IPS-20b (cell line): ENCODE data around the gene LGALS16.
"Not testable (repeated sequence)": the region's sequence is repeated elsewhere in the genome, so short reads cannot be mapped to it uniquely, and the experiment has no call there.

Source experiments
- H3K27ac ChIP-seq: one replicate; pipeline ENCODE4 v1.5.1; 2013; ENCODE audit warnings: low read length
- H3K27me3 ChIP-seq: 2 replicates; pipeline ENCODE4 v1.6.1; 2013; ENCODE audit warnings: mild to moderate bottlenecking, low read length, inconsistent platforms; ENCODE audit not compliant: insufficient read depth
- H3K36me3 ChIP-seq: 2 replicates; pipeline ENCODE4 v1.6.1; 2013; ENCODE audit warnings: low read depth, mild to moderate bottlenecking, inconsistent platforms, low read length, moderate library complexity; ENCODE audit not compliant: insufficient read depth
- H3K4me1 ChIP-seq: 2 replicates; pipeline ENCODE4 v1.6.1; 2013; ENCODE audit warnings: mild to moderate bottlenecking, control low read depth, inconsistent platforms, low read length, moderate library complexity; ENCODE audit not compliant: insufficient read depth
- H3K4me3 ChIP-seq: 2 replicates; pipeline ENCODE4 v1.5.1; 2013; ENCODE audit warnings: mild to moderate bottlenecking, low read length, inconsistent platforms
- H3K9ac ChIP-seq: 2 replicates; pipeline ENCODE4 v1.6.1; 2013; ENCODE audit warnings: low read depth, mild to moderate bottlenecking, inconsistent platforms, low read length, moderate library complexity
- H3K9me3 ChIP-seq: 2 replicates; pipeline ENCODE4 v1.6.1; 2013; ENCODE audit warnings: mild to moderate bottlenecking, low read depth, low read length, inconsistent platforms; ENCODE audit not compliant: insufficient read depth

The LGALS16 gene

DNA sequence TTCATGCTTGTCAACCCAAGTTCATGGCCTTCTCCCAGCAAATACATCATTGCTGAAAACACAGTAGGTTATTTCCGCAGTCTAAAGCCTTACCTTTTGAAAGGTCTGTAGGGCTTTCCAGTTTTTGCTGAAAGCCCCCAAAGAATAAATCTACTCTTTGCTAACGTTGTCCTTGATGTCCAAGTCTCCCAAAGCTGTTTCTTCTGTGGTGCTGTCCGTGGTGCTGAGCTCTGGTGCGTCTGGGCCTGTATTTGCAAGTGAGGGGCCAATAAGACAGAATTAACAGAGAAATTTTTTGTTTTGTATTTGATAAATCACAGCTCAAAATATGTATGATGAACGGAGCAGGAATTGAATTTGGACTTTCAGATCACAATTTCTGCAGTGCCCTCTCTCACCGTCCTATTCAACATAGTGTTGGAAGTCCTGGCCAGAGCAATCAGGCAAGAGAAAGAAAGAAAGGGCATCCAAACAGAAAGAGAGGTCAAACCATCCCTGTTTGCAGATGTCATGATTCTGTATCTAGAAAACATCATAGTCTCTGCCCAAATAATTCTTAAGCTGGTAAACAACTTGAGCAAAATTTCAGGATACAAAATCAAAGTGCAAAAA is 9.8 kb upstream of the LGALS16 start:
- Histone ChIP-seq H3K4me3 (no peak overlapping the region), H3K27me3 (peaks cover 32% of the 10 kb centered on the region), H3K9ac (no peak overlapping the region), H3K4me1 (no peaks in the 10 kb centered on the region), H3K27ac (no peak overlapping the region), H3K9me3 (0 out of 2 replicates have a peak, but pooled peaks cover 5% of the 10 kb centered on the region), H3K36me3 (no peaks in the 10 kb centered on the region)

DNA sequence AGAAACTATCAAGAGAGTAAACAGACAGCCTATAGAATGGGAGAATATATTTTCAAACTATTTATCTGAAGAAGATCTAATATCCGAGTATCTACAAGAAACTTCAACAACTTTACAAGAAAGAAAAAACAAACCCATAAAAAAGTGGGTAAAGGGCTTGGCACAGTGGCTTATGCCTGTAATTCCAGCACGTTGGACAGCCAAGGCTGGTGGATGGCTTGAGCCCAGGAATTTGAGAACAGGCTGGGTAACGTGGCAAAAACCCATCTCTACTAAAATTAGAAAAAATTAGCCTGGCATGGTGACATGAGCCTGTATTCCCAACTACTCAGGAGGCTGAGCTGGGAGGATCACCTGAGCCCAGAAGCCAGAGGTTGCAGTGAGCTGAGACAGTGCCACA is 7.8 kb upstream of the LGALS16 start:
- 0 out of 2 replicates have a peak, but pooled peaks cover 5% of the 10 kb centered on the region for H3K9me3 ChIP-seq
- H3K4me3 ChIP-seq = no peak overlapping the region
- H3K27ac ChIP-seq = no peak overlapping the region
- H3K27me3 ChIP-seq = peaks cover 22% of the 10 kb centered on the region
- H3K36me3 ChIP-seq = no peaks in the 10 kb centered on the region
- no peaks in the 10 kb centered on the region for H3K4me1 ChIP-seq
- no peak overlapping the region for H3K9ac ChIP-seq

DNA sequence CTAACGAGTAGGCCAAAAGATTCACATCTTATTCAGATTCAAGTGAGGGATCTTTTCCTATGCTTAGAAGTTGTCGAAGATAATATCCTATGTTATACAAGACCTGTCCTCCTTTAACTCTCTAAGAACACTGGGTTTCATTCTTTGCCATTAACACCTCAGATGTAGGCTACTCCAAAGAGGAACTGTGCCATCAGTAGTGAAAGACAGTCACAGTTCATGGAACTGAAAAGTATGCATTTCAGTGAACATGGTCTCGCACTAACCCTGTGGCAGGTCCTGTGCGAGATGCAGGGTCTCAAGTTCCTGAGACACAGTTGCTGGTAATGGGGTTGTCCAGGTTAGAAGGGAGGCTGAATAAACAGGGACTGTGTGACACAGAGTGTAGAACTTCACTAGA is 4.1 kb downstream of the LGALS16 start:
- Histone ChIP-seq H3K36me3 (no peaks in the 10 kb centered on the region), H3K9ac (no peak overlapping the region), H3K27me3 (peaks cover 23% of the 10 kb centered on the region), H3K4me3 (no peak overlapping the region), H3K4me1 (no peaks in the 10 kb centered on the region), H3K9me3 (no peaks in the 10 kb centered on the region), H3K27ac (no peak overlapping the region)

DNA sequence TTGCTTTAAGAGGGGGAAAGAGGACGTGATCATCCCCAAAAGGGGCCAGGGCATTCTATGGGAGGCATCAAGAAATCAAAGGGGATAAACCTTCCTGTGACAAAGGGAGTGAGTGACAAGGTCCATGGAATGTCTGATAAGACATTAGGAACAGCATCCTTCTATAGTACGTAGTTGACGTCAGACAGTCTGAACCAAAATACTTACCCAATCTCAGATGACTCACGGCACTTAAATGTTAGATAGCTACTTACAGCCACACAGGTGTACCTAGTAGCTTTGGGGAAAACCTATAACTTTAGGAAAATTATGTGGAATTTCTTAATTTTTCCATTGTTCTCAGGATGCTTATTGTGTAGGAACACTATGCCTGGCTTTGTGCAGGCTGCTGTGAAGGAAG is 4.9 kb downstream of the LGALS16 start:
- Histone ChIP-seq H3K4me3 (no peak overlapping the region), H3K27ac (no peak overlapping the region), H3K27me3 (peaks cover 23% of the 10 kb centered on the region), H3K9me3 (no peaks in the 10 kb centered on the region; the same call in 1 of the 2 replicates), H3K36me3 (no peaks in the 10 kb centered on the region), H3K4me1 (no peaks in the 10 kb centered on the region), H3K9ac (no peak overlapping the region)

DNA sequence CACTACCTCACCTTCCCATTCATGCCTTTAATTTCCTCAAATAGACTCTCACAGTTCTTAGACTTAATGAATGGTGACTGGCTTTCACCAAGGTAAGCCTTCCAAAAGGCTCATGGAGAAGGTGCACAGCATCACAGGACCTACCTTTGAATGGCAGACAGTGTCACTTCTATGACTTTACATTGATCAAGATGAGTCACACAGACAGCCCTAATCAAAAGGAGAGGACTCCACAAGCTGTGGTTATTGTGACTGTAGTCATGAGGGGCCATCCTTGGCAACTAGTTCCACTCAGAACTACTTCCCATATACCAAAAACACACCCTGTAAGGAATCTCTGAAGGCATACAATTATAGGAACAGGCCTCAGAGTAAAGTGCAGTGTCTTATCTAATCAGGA is 5.9 kb downstream of the LGALS16 start:
- peaks cover 17% of the 10 kb centered on the region for H3K27me3 ChIP-seq
- no peaks in the 10 kb centered on the region for H3K4me1 ChIP-seq
- H3K9me3 ChIP-seq = no peaks in the 10 kb centered on the region; the same call in 1 of the 2 replicates
- no peak overlapping the region for H3K27ac ChIP-seq
- no peak overlapping the region for H3K9ac ChIP-seq
- no peak overlapping the region for H3K4me3 ChIP-seq
- no peaks in the 10 kb centered on the region for H3K36me3 ChIP-seq

DNA sequence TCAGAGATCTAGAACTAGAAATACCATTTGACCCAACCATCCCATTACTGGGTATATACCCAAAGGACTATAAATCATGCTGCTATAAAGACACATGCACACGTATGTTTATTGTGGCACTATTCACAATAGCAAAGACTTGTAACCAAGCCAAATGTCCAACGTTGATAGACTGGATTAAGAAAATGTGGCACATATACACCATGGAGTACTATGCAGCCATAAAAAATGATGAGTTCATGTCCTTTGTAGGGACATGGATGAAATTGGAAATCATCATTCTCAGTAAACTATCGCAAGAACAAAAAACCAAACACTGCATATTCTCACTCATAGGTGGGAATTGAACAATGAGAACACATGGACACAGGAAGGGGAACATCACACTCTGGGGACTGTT is 14.1 kb downstream of the LGALS16 start:
- not testable (repeated sequence) for H3K27ac ChIP-seq, H3K4me1 ChIP-seq, H3K9ac ChIP-seq, H3K36me3 ChIP-seq, H3K27me3 ChIP-seq, H3K9me3 ChIP-seq, H3K4me3 ChIP-seq

- H3K9ac ChIP-seq = no peak overlapping the region
- no peaks in the 10 kb centered on the region; the same call in 1 of the 2 replicates for H3K27me3 ChIP-seq
- H3K27ac ChIP-seq = no peak overlapping the region
- no peaks in the 10 kb centered on the region for H3K9me3 ChIP-seq
- peaks cover 4% of the 10 kb centered on the region; the same call in 1 of the 2 replicates for H3K4me1 ChIP-seq
- H3K4me3 ChIP-seq = no peak overlapping the region
- no peaks in the 10 kb centered on the region for H3K36me3 ChIP-seq
These were observed 15.3 kb downstream of the LGALS16 start for GRCh38 chr19:39670998-39671397.

DNA sequence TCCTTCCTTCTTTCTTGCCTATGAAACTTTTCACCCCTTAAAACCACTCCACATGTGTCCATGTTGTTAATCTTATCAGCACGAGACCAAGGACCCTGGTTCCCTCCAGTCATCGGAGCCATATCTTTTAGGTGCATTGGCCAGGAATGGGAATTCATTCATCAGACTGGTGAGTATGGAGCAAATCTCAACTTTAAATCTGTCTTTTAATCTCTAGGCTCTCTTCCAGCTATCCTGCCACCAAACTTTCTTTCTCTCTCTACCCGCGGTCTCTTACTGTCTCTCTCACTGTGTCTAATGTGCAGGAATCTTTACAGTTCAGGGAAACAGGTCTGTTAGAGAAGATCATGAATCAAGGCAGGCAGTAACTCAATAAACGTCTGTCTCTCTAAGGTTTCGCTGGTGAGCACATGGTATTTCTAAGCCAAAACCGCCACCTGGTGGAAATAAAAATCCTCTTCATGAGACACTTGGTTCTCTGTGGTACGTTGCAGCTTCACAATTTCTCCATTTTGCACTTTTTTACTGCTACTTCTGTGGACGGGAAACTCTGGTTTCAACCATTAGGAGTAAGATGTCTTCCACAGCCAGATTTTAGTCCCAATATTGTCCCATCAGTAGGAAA is 16.1 kb downstream of the LGALS16 start:
- Histone ChIP-seq H3K36me3 (no peaks in the 10 kb centered on the region), H3K27ac (no peak overlapping the region)

DNA sequence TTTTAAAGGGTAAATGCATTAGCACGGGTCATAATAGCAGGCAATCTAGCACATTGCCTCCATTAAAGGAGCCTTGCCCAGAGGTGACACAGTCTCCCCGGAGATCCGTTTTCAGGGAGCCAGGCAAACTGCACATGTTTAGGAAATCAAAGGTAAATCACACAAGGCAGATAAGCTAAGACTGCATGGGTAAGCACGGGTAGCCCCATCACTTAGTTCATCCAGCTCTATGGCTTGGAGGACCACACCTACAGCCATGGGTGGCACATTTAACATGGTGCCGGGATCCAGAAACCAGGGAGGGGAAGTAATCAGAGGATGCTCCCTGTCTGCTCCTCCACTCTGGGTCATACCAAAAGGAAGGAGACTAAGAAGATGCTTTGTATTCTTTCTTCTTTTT is 16.8 kb downstream of the LGALS16 start:
- H3K27ac ChIP-seq = no peak overlapping the region
- H3K4me1 ChIP-seq = peaks cover 4% of the 10 kb centered on the region; the same call in 1 of the 2 replicates
- H3K36me3 ChIP-seq = no peaks in the 10 kb centered on the region
- H3K9ac ChIP-seq = no peak overlapping the region
- no peak overlapping the region for H3K4me3 ChIP-seq
- no peaks in the 10 kb centered on the region for H3K9me3 ChIP-seq
- no peaks in the 10 kb centered on the region; the same call in 1 of the 2 replicates for H3K27me3 ChIP-seq

More for the DNA sequence above, 16.1 kb downstream of the LGALS16 start:
- Histone ChIP-seq H3K27me3 (no peaks in the 10 kb centered on the region; the same call in 1 of the 2 replicates), H3K4me1 (peaks cover 4% of the 10 kb centered on the region; the same call in 1 of the 2 replicates), H3K9me3 (no peaks in the 10 kb centered on the region), H3K9ac (no peak overlapping the region), H3K4me3 (no peak overlapping the region)

- not testable (repeated sequence) for H3K9ac ChIP-seq, H3K9me3 ChIP-seq, H3K27ac ChIP-seq, H3K36me3 ChIP-seq, H3K4me3 ChIP-seq, H3K4me1 ChIP-seq, H3K27me3 ChIP-seq
These were observed 18.1 kb downstream of the LGALS16 start for GRCh38 chr19:39673862-39674261.

GRCh38 chr19:39676004-39676403 is 20.3 kb downstream of the LGALS16 start:
- Histone ChIP-seq H3K36me3 (no peaks in the 10 kb centered on the region), H3K4me3 (no peak overlapping the region), H3K4me1 (no peaks in the 10 kb centered on the region), H3K9ac (no peak overlapping the region), H3K27ac (no peak overlapping the region), H3K9me3 (no peaks in the 10 kb centered on the region), H3K27me3 (no peaks in the 10 kb centered on the region; the same call in 1 of the 2 replicates)
